ENCODE data around the gene ALG14.

The ALG14 gene

DNA sequence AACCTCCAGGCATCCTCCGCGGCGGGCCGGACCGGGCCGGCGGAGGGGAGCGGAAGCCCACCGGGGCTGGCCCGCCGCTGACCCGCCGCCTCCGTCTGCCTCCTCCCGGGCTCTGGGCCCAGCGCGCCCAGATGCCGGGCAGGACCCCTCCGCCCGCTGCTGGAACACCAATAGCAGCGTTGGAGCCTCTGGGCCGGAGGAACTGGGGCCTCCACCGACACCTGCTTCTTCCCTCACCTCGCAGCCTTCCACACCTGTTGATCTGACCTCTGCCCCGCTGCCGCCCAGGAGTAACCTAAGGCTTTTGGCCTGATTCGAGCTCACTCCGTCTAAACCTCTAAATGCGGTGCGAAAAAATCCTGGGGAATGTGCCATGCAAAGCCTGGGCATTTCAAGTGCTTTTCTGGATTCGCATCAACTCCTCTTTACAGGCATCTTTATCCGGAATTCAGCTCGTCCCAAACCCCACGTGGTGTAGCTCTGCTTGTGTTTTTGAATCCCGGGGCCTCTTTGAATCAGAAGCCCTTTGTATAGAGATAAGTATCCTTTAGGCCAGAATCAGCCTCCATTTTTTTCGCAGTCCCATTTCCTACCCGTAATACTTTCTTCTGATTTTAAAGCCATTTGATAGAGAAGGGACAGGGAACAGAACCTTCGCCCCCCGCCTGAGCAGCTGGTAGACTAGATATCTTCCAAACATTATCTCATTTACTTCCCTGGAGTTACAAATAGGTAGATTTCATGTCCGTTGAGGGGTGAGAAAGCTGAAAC is 145.2 kb downstream of the ALG14 start:
- peak overlapping the region; percentile 81 for H3K4me3 ChIP-seq (ENCODE audit: low read length)
- TF ChIP-seq, protein P1, sequence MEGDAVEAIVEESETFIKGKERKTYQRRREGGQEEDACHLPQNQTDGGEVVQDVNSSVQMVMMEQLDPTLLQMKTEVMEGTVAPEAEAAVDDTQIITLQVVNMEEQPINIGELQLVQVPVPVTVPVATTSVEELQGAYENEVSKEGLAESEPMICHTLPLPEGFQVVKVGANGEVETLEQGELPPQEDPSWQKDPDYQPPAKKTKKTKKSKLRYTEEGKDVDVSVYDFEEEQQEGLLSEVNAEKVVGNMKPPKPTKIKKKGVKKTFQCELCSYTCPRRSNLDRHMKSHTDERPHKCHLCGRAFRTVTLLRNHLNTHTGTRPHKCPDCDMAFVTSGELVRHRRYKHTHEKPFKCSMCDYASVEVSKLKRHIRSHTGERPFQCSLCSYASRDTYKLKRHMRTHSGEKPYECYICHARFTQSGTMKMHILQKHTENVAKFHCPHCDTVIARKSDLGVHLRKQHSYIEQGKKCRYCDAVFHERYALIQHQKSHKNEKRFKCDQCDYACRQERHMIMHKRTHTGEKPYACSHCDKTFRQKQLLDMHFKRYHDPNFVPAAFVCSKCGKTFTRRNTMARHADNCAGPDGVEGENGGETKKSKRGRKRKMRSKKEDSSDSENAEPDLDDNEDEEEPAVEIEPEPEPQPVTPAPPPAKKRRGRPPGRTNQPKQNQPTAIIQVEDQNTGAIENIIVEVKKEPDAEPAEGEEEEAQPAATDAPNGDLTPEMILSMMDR (conservative IDR thresholded peaks at IDR 0.05; ENCODE audit: low read depth, low read length), result no peak
- DNase-seq (ENCODE audit: low read depth), result no peak

DNA sequence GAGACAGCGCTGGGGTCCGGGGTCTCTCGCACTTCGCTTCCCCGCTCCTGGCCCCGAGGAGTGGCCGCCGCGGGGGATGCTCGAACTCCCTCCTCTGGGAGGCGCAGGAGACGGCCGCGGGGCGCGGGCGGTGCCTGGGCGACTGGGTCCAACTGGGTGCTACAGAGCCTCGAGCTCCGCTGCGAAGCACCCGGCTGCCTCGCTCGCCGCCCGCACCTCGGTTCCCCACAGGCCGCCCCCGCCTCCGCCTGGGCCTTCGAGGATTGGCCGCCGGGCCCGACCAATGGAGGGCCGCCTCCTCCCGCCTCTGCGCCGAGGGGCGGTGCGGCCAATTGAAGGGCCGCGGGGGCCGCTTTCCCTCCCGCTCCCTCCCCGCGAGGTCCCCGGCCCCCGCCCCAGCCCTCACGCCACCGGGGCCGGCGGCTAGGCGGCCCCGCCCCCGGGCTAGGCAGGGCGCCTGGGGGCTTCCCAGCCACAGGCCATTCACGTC is 145.8 kb downstream of the ALG14 start, which contains the start of gene CNN3:
CNN3 (minus strand) TSS at position 196 of the 490 bp plus-strand sequence. CDS start 216 bp downstream, outside the sequence.
- TF ChIP-seq, protein P1 (conservative IDR thresholded peaks at IDR 0.05; ENCODE audit: low read depth, low read length), result no peak
- peak; percentile 77 for DNase-seq (ENCODE audit: low read depth)
- H3K4me3 ChIP-seq (ENCODE audit: low read length), result peak within 1 kb of the TSS; percentile 96

DNA sequence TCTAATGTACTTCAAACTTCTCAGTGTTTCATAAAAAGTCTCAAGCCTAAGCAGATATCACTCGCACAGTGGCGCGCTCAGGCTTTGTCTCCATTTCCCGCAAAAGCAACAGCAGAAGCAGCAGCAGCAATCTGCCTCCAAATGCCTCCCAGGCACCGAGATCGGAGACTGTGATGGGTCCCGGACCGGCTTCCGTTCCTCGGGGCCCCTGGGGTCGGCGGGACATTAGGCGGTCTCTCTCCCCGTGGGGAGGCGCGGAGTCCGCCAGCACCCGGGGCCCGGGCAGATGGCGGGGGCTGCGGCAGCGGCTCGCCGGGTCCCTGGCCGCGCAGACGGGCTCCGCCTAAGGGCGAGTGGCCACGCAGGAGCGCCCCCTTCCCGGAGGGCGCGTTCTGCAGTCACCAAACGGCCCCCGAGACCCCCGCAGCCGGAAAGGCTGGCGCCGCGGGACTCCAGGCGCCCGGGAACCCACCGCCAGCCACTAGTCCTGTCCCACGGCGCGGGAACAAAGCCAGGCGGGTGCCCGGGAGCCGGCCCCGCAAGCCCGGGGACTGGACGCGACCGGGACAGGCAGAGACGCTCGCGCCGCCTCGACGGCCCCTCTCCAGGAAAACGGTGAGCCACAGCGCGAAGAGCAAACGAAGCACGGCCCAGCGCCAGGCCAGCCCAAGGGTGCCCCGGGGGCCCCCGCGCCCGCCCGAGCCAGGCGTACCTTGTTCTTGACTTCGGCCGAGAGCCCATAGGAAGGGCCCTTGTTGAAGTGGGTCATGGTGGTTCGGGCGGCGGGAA is 146.4 kb downstream of the ALG14 start:
- peak overlapping the region; percentile 96 for H3K4me3 ChIP-seq (ENCODE audit: low read length)
- TF ChIP-seq, protein P1 (conservative IDR thresholded peaks at IDR 0.05; ENCODE audit: low read depth, low read length), result peak; percentile 47
- DNase-seq (ENCODE audit: low read depth), result no peak

DNA sequence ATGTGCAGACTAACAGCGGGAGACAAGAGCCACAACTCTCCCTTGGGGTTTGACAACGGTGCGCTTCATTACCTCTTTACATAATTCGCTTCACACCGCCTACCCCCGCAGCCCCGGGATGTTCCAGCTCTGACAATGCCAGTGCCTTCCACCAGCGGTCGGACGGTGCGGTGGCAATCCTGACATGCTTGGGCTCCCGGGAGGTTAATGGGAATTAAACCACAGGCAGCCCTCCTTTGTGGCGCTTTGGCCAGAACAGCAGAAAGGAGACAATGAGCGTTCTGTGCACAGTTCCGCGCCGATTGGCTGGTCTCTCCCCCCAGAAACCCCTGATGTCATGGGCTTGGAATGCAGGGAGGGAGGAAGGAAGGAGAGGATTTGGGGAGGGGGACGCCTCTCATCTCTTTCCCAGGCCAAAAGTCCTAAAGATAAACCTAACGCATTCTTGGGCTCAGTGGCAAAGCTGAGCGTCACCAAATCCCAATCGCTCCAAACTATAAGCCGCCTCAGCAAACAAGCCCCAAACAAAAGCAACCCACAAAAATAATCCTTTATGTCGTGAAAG is 147.1 kb downstream of the ALG14 start:
- H3K4me3 ChIP-seq (ENCODE audit: low read length), result peak overlapping the region; percentile 96
- no peak for DNase-seq (ENCODE audit: low read depth)
- TF ChIP-seq, protein P1 (conservative IDR thresholded peaks at IDR 0.05; ENCODE audit: low read depth, low read length), result no peak

DNA sequence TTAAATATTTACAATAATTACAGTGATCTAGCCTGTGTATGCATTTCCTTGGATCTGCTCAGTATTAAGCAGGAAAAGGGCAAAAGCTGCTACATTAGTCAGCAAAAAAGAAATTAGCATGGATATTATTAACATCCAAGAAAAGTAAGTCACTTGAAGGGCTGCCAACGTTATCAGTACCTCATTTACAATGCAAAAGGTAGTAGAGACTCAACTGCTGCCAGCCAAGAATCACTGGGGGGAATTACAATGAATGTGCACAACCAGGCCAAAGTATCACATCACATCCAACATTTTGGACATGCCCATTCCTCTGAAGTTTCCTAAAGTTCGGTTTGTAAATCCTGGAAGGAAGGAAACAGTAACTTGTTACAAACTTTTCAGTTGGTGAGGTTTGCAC is 147.7 kb downstream of the ALG14 start:
- DNase-seq (ENCODE audit: low read depth), result no peak
- H3K4me3 ChIP-seq (ENCODE audit: low read length), result peak overlapping the region; percentile 96
- TF ChIP-seq, protein P1 (conservative IDR thresholded peaks at IDR 0.05; ENCODE audit: low read depth, low read length), result no peak
